Measurements from ENCODE around the gene SLC35F1.

Gene SLC35F1

DNA sequence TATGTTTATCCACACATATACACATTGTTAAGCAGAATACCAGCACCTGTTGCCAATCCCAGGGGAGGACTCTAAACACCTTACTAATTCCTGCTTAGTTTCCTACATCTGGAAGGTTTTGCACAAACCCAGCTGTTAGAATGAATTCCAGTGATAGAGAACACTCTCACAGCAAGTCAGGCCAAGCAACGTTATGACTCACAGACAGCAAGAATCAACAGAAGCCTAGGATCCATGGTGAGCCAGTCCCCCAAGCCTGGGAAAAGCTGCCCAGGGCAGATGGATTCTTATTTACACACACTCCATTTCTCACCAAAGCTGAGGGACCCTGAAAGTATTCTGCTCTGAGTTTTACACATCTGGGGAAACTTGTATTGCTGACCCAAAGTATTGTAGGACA, 291.7 kb downstream of the SLC35F1 start:
- Histone ChIP-seq H3K4me1 (ENCODE audit: control insufficient read depth, insufficient read depth, low read length, poor library complexity, severe bottlenecking) (no peaks in the 10 kb centered on the region), H3K4me3 (ENCODE audit: insufficient read depth, low read depth, low read length, poor library complexity, severe bottlenecking) (no peak overlapping the region), H3K36me3 (ENCODE audit: control insufficient read depth, insufficient read depth, low read length) (no peaks in the 10 kb centered on the region), H3K27me3 (replicated peaks; ENCODE audit: control insufficient read depth, insufficient read depth, low read length, poor library complexity, severe bottlenecking) (no peaks in the 10 kb centered on the region), H3K9me3 (ENCODE audit: control insufficient read depth, low read length) (no peaks in the 10 kb centered on the region), H3K27ac (ENCODE audit: insufficient read depth, low read length, poor library complexity, severe bottlenecking) (no peak overlapping the region)
- DNase-seq: no peak

DNA sequence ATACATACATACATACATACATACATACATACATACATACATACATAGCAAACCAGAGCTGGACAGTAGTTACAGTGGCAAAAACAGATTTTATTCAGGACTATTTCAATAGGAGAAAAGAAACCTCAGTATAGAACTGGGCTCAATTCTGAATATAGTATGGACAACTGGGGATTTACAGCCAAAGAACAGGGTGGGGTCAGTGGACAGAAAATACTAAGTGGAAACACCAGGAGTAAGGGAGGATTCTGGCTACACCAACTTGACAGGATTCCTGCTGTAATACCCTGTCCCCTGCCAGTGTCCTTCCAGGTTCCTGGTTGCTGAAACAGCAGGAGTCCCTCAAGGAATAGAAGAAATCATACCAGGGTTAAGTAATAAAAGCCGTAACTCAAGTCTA, 293.1 kb downstream of the SLC35F1 start:
- Histone ChIP-seq H3K9me3 (ENCODE audit: control insufficient read depth, low read length) (no peaks in the 10 kb centered on the region), H3K36me3 (ENCODE audit: control insufficient read depth, insufficient read depth, low read length) (no peaks in the 10 kb centered on the region), H3K27me3 (replicated peaks; ENCODE audit: control insufficient read depth, insufficient read depth, low read length, poor library complexity, severe bottlenecking) (no peaks in the 10 kb centered on the region), H3K27ac (ENCODE audit: insufficient read depth, low read length, poor library complexity, severe bottlenecking) (no peak overlapping the region), H3K4me3 (ENCODE audit: insufficient read depth, low read depth, low read length, poor library complexity, severe bottlenecking) (no peak overlapping the region), H3K4me1 (ENCODE audit: control insufficient read depth, insufficient read depth, low read length, poor library complexity, severe bottlenecking) (no peaks in the 10 kb centered on the region)
- DNase-seq: no peak

DNA sequence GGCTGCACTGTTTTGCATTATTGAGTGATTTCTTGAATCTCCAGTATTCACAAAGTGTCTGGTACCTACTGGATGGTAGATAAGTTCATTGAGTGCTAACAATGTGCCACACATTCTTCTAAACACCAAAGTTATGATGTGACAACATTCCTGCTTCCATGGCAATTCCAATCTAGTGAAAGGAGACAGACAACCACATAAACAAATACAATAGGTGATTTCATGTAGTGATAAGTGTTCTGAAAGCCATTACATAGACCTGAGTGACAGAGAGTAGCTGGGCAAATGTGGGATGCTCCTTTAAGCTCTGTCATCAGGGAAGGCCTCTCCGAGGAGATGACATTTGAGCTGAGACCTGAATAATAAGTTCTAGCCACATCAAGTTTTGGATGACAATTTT, 295.5 kb downstream of the SLC35F1 start:
- no peaks in the 10 kb centered on the region for H3K27me3 ChIP-seq (replicated peaks; ENCODE audit: control insufficient read depth, insufficient read depth, low read length, poor library complexity, severe bottlenecking)
- no peak overlapping the region for H3K4me3 ChIP-seq (ENCODE audit: insufficient read depth, low read depth, low read length, poor library complexity, severe bottlenecking)
- no peak for DNase-seq
- no peaks in the 10 kb centered on the region for H3K36me3 ChIP-seq (ENCODE audit: control insufficient read depth, insufficient read depth, low read length)
- H3K4me1 ChIP-seq (ENCODE audit: control insufficient read depth, insufficient read depth, low read length, poor library complexity, severe bottlenecking): no peaks in the 10 kb centered on the region
- no peaks in the 10 kb centered on the region for H3K9me3 ChIP-seq (ENCODE audit: control insufficient read depth, low read length)
- H3K27ac ChIP-seq (ENCODE audit: insufficient read depth, low read length, poor library complexity, severe bottlenecking): no peak overlapping the region

DNA sequence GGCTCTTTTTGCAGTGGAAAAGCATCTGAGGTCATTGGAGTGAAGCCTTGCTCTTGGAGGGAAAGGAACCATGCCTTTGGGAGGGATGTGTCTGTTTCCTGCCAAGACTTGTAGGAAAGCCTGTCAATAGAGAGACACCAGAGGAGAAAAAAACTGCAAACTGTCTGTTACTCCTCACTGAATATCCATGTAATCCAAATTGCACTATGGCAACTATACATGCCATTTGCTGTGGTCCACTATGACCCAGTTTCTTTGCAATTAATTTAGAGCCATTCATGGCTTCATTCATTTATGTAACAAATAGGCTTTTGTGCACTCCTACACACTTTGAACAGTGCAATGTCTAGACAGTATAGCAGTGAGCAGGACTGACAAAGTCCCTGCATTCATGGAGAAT, 296.5 kb downstream of the SLC35F1 start:
- H3K9me3 ChIP-seq (ENCODE audit: control insufficient read depth, low read length): no peaks in the 10 kb centered on the region
- no peaks in the 10 kb centered on the region for H3K36me3 ChIP-seq (ENCODE audit: control insufficient read depth, insufficient read depth, low read length)
- no peak overlapping the region for H3K4me3 ChIP-seq (ENCODE audit: insufficient read depth, low read depth, low read length, poor library complexity, severe bottlenecking)
- no peaks in the 10 kb centered on the region for H3K27me3 ChIP-seq (replicated peaks; ENCODE audit: control insufficient read depth, insufficient read depth, low read length, poor library complexity, severe bottlenecking)
- no peaks in the 10 kb centered on the region for H3K4me1 ChIP-seq (ENCODE audit: control insufficient read depth, insufficient read depth, low read length, poor library complexity, severe bottlenecking)
- H3K27ac ChIP-seq (ENCODE audit: insufficient read depth, low read length, poor library complexity, severe bottlenecking): no peak overlapping the region
- no peak for DNase-seq

DNA sequence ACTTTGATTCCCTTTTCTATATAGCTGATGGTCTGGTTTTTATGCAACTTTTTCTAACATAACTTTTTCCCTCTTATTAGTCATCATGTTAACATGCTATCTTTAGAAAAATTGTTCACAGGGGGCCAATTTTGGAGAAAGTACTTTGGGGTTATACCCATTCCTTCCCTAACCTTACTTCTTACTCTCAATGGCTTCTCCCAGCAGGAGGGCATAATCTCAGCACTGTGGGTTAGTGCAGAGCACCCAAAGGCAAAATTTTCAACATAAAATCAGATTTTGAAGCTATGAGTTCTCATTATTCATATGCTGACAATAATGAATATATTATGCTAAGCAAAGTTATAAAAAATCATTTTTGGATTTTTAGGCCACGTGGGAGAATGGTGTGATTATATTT, 299.2 kb downstream of the SLC35F1 start:
- no peaks in the 10 kb centered on the region for H3K9me3 ChIP-seq (ENCODE audit: control insufficient read depth, low read length)
- H3K4me1 ChIP-seq (ENCODE audit: control insufficient read depth, insufficient read depth, low read length, poor library complexity, severe bottlenecking): no peaks in the 10 kb centered on the region
- H3K27ac ChIP-seq (ENCODE audit: insufficient read depth, low read length, poor library complexity, severe bottlenecking): no peak overlapping the region
- H3K36me3 ChIP-seq (ENCODE audit: control insufficient read depth, insufficient read depth, low read length): no peaks in the 10 kb centered on the region
- no peaks in the 10 kb centered on the region for H3K27me3 ChIP-seq (replicated peaks; ENCODE audit: control insufficient read depth, insufficient read depth, low read length, poor library complexity, severe bottlenecking)
- H3K4me3 ChIP-seq (ENCODE audit: insufficient read depth, low read depth, low read length, poor library complexity, severe bottlenecking): no peak overlapping the region
- DNase-seq: no peak

DNA sequence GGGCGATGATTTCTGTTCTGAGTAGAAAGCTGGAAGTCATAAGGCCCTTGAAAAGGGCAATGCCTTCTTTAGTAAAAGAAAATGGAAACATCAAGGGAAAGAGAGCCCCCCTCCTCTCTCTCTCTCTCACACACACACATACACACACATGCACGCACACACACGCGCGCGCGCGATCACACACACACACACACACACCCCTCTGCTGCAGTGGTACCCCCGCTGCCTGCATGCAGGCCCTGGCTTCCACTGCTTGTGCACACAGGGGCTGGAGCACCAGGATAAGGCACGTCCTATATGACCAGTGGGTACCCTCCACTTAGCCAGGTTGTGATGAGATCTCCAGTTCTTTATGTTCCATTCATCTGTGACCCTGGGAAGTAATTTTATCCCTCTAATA, 300.9 kb downstream of the SLC35F1 start:
- no peaks in the 10 kb centered on the region for H3K36me3 ChIP-seq (ENCODE audit: control insufficient read depth, insufficient read depth, low read length)
- no peaks in the 10 kb centered on the region for H3K9me3 ChIP-seq (ENCODE audit: control insufficient read depth, low read length)
- H3K4me1 ChIP-seq (ENCODE audit: control insufficient read depth, insufficient read depth, low read length, poor library complexity, severe bottlenecking): no peaks in the 10 kb centered on the region
- H3K27ac ChIP-seq (ENCODE audit: insufficient read depth, low read length, poor library complexity, severe bottlenecking): no peak overlapping the region
- no peak for DNase-seq
- H3K4me3 ChIP-seq (ENCODE audit: insufficient read depth, low read depth, low read length, poor library complexity, severe bottlenecking): no peak overlapping the region
- H3K27me3 ChIP-seq (replicated peaks; ENCODE audit: control insufficient read depth, insufficient read depth, low read length, poor library complexity, severe bottlenecking): no peaks in the 10 kb centered on the region

DNA sequence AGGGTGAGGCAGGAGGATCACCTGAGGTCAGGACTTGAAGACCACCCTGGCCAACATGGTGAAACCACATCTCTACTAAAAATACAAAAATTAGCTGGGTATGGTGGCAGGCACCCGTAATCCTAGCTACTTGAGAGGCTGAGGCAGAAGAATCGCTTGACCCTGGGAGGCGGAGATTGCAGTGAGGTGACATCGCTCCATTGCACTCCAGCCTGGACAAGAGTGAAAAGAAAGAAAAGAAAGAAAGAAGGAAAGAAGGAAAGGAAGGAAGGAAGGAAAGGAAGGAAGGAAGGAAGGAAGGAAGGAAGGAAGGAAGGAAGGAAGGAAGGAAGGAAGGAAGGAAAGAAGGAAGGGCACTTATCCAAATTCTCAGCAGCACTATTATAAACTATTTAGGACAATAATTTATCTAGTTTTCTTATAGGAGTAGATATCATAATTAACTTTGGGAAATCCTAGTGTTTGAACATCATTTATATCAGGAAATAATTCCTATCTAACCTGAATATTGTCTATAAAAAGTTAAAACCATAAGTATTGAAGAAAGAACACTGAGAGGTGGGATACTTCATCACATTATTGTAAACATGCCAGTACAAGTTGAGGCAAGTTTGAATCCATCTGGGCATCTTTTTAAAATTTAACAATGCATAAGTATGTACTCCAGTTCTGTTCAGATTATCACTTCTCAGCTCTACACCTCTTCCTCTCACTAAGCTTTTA, 305.5 kb downstream of the SLC35F1 start:
- Histone ChIP-seq H3K36me3 (ENCODE audit: control insufficient read depth, insufficient read depth, low read length) (no peaks in the 10 kb centered on the region), H3K9me3 (ENCODE audit: control insufficient read depth, low read length) (no peaks in the 10 kb centered on the region), H3K4me1 (ENCODE audit: control insufficient read depth, insufficient read depth, low read length, poor library complexity, severe bottlenecking) (no peaks in the 10 kb centered on the region), H3K27ac (ENCODE audit: insufficient read depth, low read length, poor library complexity, severe bottlenecking) (no peak overlapping the region), H3K4me3 (ENCODE audit: insufficient read depth, low read depth, low read length, poor library complexity, severe bottlenecking) (no peak overlapping the region), H3K27me3 (replicated peaks; ENCODE audit: control insufficient read depth, insufficient read depth, low read length, poor library complexity, severe bottlenecking) (no peaks in the 10 kb centered on the region)
- DNase-seq: no peak

DNA sequence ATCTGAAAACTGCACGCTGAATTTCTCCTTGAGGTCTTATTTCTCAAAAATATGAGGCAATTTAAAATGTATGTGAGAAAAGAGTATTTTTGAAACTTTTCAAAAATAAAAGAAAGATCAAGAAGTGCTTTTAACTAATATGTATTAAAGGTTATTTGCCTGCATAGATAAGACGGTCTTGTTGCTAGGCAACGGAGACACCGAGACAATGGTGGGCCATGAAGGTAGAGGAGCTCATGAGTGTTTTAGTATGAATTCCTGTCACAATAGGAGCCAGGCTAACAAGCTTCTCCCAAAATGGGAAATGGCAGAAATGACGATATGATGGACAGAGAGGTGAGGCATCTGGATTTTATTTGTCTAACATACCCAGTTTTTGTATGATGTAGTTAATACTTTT, 308.2 kb downstream of the SLC35F1 start:
- no peaks in the 10 kb centered on the region for H3K9me3 ChIP-seq (ENCODE audit: control insufficient read depth, low read length)
- H3K27ac ChIP-seq (ENCODE audit: insufficient read depth, low read length, poor library complexity, severe bottlenecking): no peak overlapping the region
- no peaks in the 10 kb centered on the region for H3K36me3 ChIP-seq (ENCODE audit: control insufficient read depth, insufficient read depth, low read length)

DNA sequence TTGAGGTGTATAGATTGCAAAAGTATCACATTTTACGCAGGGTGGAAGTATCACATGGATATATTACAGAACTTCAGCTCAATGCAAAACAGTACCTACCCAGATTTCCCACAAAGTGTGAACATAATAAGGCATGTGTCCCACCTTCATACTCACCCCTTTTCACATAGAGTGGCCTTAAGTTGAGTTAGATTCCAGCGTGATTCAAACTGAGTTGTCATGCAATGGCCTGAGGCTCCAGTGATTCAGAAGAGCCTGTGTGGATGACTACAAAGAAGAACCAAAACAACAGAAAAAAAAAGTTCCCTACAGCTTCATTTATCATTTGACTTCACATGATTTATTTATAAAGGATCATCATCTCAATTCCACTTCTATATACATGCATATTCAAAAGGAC, 309.7 kb downstream of the SLC35F1 start:
- no peak overlapping the region for H3K4me3 ChIP-seq (ENCODE audit: insufficient read depth, low read depth, low read length, poor library complexity, severe bottlenecking)
- no peak for DNase-seq
- no peaks in the 10 kb centered on the region for H3K9me3 ChIP-seq (ENCODE audit: control insufficient read depth, low read length)
- no peak overlapping the region for H3K27ac ChIP-seq (ENCODE audit: insufficient read depth, low read length, poor library complexity, severe bottlenecking)
- no peaks in the 10 kb centered on the region for H3K27me3 ChIP-seq (replicated peaks; ENCODE audit: control insufficient read depth, insufficient read depth, low read length, poor library complexity, severe bottlenecking)
- H3K4me1 ChIP-seq (ENCODE audit: control insufficient read depth, insufficient read depth, low read length, poor library complexity, severe bottlenecking): no peaks in the 10 kb centered on the region
- H3K36me3 ChIP-seq (ENCODE audit: control insufficient read depth, insufficient read depth, low read length): no peaks in the 10 kb centered on the region

More for the DNA sequence above, 308.2 kb downstream of the SLC35F1 start:
- Histone ChIP-seq H3K27me3 (replicated peaks; ENCODE audit: control insufficient read depth, insufficient read depth, low read length, poor library complexity, severe bottlenecking) (no peaks in the 10 kb centered on the region), H3K4me3 (ENCODE audit: insufficient read depth, low read depth, low read length, poor library complexity, severe bottlenecking) (no peak overlapping the region), H3K4me1 (ENCODE audit: control insufficient read depth, insufficient read depth, low read length, poor library complexity, severe bottlenecking) (no peaks in the 10 kb centered on the region)
- DNase-seq: no peak

DNA sequence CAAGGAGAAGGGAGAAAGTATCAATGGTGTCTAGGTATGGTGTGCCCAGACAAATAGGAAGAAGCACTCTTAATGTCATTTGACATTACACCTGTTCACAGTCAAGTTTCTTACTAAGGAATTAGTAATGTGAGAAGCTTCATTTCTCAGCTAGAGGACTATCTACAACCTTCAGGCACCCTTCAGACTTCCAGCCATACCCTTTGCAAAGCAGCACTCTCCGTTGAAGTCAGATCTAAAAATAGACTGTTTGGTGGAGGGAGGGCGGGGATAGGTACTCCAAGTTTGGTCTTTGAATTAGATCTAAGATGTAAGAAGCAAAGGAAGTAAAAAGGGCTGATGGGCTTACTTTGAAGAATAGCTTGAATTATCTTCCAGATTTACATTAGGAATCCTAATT, 311.1 kb downstream of the SLC35F1 start:
- Histone ChIP-seq H3K4me1 (ENCODE audit: control insufficient read depth, insufficient read depth, low read length, poor library complexity, severe bottlenecking) (no peaks in the 10 kb centered on the region), H3K4me3 (ENCODE audit: insufficient read depth, low read depth, low read length, poor library complexity, severe bottlenecking) (no peak overlapping the region), H3K27ac (ENCODE audit: insufficient read depth, low read length, poor library complexity, severe bottlenecking) (no peak overlapping the region), H3K36me3 (ENCODE audit: control insufficient read depth, insufficient read depth, low read length) (no peaks in the 10 kb centered on the region), H3K9me3 (ENCODE audit: control insufficient read depth, low read length) (no peaks in the 10 kb centered on the region), H3K27me3 (replicated peaks; ENCODE audit: control insufficient read depth, insufficient read depth, low read length, poor library complexity, severe bottlenecking) (no peaks in the 10 kb centered on the region)
- DNase-seq: no peak
